HG02884 (cell line): ENCODE data around the gene CPSF6.
A peak's percentile ranks its signal among the peaks of the same experiment; 100 is the strongest.
"Not testable (repeated sequence)": the region's sequence is repeated elsewhere in the genome, so short reads cannot be mapped to it uniquely, and the experiment has no call there.

Experiments
- ATAC-seq: cut with Tn5 transposase; IDR thresholded peaks from one replicate; pipeline ENCODE4 v1.9.1; 2021; ENCODE audit warnings: mild to moderate bottlenecking, moderate library complexity; ENCODE audit not compliant: unreplicated experiment

Gene CPSF6, protein sequence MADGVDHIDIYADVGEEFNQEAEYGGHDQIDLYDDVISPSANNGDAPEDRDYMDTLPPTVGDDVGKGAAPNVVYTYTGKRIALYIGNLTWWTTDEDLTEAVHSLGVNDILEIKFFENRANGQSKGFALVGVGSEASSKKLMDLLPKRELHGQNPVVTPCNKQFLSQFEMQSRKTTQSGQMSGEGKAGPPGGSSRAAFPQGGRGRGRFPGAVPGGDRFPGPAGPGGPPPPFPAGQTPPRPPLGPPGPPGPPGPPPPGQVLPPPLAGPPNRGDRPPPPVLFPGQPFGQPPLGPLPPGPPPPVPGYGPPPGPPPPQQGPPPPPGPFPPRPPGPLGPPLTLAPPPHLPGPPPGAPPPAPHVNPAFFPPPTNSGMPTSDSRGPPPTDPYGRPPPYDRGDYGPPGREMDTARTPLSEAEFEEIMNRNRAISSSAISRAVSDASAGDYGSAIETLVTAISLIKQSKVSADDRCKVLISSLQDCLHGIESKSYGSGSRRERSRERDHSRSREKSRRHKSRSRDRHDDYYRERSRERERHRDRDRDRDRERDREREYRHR

DNA sequence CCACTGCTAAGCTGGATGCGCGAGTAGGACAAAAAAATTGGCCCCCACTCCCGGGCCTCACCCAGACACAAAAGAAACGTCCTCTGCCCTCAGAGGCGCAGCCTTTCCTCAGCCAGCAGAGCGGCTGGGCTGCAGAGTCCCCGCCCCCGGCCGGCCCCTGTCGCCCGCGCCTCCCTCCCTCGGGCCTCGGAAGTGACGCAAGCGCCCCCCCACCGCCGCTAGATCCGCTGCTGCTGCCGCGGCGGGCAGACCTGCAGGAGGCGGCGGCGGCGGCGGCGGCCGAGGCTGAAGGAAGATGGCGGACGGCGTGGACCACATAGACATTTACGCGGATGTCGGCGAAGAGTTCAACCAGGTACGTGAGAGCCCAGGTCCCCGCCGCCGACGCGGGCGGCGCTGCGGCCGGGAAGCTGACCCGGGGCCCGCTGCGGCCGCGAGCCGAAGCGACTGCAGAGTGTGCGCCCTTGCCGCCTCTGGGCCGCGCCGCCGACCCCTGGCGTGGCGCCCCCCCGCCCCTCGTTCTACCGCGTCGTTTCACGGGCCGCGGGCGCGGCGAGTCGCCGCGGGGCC is at the start of gene CPSF6:
Gene CPSF6, plus strand, starts transcription at position 218 of the 570 bp plus-strand sequence. Its CDS starts 78 bp downstream, at position 296.
- ATAC-seq: peak; percentile 86

GRCh38 chr12:69196302-69197288 is 42.8 kb upstream of the CPSF6 start:
- no peak for ATAC-seq

DNA sequence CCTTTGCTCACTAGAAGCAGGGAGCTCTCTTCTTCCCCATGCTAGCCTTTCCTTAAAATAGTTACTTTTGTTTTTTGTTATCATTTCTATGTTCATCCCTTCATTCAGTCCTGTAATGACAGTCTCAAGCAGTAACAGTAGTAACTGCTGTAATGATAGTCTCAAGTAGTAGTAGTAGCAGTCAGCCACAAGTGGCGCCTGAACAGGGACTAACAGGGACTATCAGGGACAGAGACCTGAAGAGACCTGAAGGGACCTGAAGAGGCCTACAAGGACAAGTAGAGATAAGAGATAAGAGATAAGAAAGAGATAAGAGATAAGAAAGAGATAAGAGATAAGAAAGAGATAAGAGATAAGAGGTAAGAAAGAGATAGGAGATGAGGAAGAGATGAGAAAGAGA is 39.4 kb upstream of the CPSF6 start:
- ATAC-seq: not testable (repeated sequence)

DNA sequence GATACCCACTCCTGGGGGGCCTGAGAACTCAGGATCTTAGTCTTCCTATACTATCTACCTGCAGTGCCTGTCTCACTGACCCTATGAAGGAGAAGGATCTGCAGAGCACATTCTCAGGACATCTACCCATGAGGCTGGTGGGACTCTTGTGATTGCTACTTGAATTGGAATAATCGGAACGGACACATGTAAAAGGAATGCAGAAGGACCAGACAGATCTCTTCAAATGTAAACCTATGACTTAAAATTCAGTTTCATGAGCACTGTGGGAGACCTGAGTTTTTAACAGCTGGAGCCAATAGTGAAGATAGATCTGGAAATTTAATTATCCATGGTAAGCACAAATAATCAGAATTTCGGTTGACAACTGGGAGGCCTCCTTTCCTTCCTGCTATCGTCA is 35.2 kb upstream of the CPSF6 start:
- no peak for ATAC-seq

DNA sequence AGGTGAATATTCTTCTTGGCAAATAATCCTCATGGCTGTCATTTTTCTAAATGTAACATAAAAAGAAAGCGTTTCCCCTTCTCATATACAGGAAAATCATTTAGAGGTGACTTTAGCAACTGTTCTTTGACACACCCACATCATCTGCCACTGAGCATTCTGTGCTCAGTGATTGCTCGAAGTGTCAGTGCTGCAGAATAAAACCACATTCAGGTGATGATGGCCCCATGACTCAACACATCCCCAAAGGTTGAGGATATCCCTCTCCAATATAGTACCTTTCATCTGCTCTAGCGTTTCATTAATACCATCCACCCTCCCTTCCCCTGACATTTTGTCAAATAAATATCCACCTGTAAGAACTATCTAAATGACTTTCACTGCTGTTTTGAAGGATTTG is 28.7 kb upstream of the CPSF6 start:
- ATAC-seq: no peak

DNA sequence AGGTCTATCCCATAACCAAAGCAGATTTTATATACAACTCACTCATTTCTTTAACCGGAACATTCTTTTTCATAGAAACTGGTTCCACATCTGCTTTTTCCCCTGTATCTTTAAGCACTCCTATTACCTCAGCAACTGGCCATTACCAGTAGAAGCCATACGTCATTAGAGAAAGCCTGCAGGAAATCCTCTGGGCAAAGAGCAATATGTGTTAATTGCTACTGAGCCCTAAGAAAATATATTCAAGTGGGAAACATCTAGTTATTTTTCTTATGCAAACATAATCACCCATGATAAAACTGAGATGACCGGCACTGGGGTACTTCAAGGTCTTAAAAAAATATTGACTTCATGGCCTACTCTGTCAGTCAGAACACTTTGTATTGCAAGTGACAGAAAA is 28.2 kb upstream of the CPSF6 start:
- ATAC-seq: no peak

DNA sequence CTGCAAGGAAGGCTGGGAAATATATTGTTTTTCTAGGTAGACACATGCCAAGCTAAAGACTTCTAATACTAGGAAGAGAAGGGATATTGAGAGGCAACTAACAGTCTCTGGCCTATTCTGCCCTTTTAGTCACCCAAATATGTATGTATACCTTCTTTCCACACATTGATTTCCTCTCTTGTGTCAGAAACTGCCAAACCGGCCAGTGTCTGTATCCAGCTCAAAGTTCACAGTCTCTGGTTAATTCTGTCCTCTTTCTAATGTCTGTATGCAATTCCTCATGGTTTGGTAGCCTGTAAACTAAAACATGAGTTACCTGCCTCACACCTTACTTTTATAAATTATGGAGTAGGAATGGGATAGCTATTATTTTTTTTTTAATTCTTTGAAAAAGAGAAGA is 25.2 kb upstream of the CPSF6 start:
- ATAC-seq: no peak

DNA sequence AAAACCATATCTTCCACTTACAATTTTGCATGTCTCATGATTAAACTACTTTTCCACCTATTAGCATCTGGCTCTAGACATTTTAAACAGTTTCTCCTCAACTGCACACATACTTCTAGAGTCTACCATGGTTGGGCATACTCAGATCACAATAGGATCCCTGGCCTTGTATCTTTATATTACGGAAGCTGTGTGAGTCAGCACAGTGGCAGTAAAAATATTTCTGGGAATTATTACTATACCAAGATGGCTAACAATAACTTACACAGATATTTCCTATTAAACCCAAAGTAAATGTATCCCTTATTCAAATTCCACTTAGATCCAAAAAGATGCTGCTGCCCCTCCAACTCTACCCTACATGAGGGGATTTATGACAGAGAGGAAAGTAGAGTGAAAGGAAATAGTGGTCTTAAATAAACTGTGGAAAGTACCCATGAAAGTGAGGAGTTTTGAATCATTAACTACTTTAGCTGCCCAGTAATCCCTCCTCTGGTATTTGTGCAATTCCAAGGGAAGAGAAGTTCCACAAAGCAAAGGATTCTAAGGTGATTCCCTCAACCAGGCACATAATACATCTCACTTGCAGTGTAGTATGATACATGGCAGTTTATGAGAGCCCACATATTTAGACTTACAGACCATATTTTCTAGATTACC is 14.0 kb upstream of the CPSF6 start:
- no peak for ATAC-seq

GRCh38 chr12:69231479-69231878 is 7.9 kb upstream of the CPSF6 start:
- ATAC-seq: no peak

DNA sequence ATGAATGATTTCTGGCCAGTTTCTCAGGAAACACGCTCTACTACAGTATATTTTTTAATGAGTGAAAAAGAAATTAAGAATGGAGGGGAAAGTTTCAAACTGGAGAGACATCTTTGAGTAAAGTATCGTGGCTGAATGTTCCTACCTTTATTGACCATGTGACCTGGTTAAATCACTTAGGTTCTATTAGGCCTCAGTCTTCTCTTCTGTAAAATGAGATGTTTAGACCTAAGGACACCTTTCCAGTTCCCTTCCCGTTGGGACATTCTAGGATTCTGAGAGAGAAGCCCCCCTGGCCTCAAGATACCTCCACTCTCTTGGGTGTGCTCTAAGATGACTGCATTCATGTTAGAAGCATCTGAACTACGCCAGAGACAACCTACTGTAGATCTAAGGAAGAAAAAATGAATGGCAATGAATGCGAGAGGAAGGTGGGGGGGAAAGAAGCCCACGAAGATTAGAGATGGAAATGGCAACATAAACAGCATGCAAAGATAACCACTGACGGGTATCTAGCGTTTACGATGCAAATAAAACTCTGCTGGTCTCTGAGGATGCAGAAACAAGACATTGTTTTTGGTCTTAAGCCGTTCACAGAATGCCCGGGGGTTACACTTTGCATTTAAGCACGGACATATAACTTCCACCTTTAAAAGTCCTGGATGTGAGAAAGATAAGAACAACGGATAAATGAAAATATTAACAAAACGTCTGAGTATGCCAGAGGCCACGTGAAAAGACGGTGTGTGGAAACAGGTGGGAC is 599 bp upstream of the CPSF6 start:
- peak; percentile 1 for ATAC-seq

- peak; percentile 26 for ATAC-seq
Measured at GRCh38 chr12:69239922-69240630, 707 bp downstream of the CPSF6 start.

GRCh38 chr12:69240631-69240995 is 1.2 kb downstream of the CPSF6 start:
- ATAC-seq: no peak

- ATAC-seq: no peak
Measured at GRCh38 chr12:69241438-69242092, 2.2 kb downstream of the CPSF6 start.

- peak; percentile 35 for ATAC-seq
Measured at GRCh38 chr12:69243099-69244084, 4.0 kb downstream of the CPSF6 start.

GRCh38 chr12:69247268-69248018 is 8.1 kb downstream of the CPSF6 start:
- no peak for ATAC-seq

GRCh38 chr12:69252033-69252432 is 12.7 kb downstream of the CPSF6 start:
- ATAC-seq: no peak

DNA sequence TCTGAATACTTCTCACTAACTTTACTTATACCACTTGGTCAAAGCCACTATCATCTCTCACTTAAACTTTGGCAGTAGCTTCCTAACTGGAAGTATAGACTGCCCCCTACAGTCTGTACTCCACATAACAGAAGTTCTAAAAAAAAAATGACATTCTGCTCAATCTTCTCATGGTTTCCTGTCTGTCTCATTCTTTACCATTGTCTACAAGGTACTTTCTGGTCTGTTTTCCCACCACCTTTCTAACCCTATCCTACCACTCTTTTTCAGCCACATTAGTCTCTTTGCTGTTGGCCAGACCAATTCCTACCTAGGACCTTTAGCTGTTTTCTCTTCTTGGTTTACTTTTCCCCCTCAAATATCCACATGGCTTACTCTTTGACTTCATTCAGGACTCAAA is 14.7 kb downstream of the CPSF6 start:
- peak; percentile 85 for ATAC-seq
